Osteoblast (primary cell): ENCODE results near the gene MAGED1. TPM values are rescaled to one million over a fixed set of nuclear protein-coding genes. Genes with fewer than 3 reads are reported as not detected.

Experiments used
- DNase-seq: peaks from one replicate; pipeline ENCODE4 v3.0.0; 2011; ENCODE audit warnings: low spot score, mixed read lengths; ENCODE audit not compliant: insufficient read length; ENCODE audit errors: missing footprints
- H2AFZ ChIP-seq: 2 replicates; pipeline ENCODE4 v1.6.0; 2011; ENCODE audit warnings: mild to moderate bottlenecking, low read length
- H3K27ac ChIP-seq: 2 replicates; pipeline ENCODE4 v1.5.1; 2011; ENCODE audit warnings: mild to moderate bottlenecking, low read depth, low read length, moderate library complexity
- H3K27me3 ChIP-seq: 2 replicates; pipeline ENCODE4 v1.6.0; 2012; ENCODE audit warnings: mild to moderate bottlenecking, control low read depth, inconsistent platforms, low read length, moderate library complexity; ENCODE audit not compliant: insufficient read depth
- H3K36me3 ChIP-seq: 2 replicates; pipeline ENCODE4 v1.5.1; 2011; ENCODE audit warnings: mild to moderate bottlenecking, low read length, control low read depth, moderate library complexity; ENCODE audit not compliant: insufficient read depth
- H3K4me1 ChIP-seq: 2 replicates; pipeline ENCODE4 v1.5.1; 2011; ENCODE audit warnings: mild to moderate bottlenecking, low read length, control low read depth, moderate library complexity; ENCODE audit not compliant: insufficient read depth
- H3K4me2 ChIP-seq: 2 replicates; pipeline ENCODE4 v1.6.0; 2011; ENCODE audit warnings: mild to moderate bottlenecking, low read length; ENCODE audit not compliant: insufficient read depth
- H3K4me3 ChIP-seq: fragments of 200-600 bp; sonication (generic); 3 replicates; pipeline ENCODE4 v1.5.1; 2012; ENCODE audit warnings: mild to moderate bottlenecking, low read length, inconsistent platforms; ENCODE audit not compliant: insufficient read depth
- H3K79me2 ChIP-seq: 2 replicates; pipeline ENCODE4 v1.6.0; 2012; ENCODE audit warnings: mild to moderate bottlenecking, low read length, control low read depth, inconsistent platforms; ENCODE audit not compliant: insufficient read depth
- H3K9me3 ChIP-seq: 2 replicates; pipeline ENCODE4 v1.5.1; 2011; ENCODE audit warnings: low read depth, low read length, control low read depth
- H4K20me1 ChIP-seq: 2 replicates; pipeline ENCODE4 v1.6.0; 2012; ENCODE audit warnings: mild to moderate bottlenecking, low read length, control low read depth; ENCODE audit not compliant: insufficient read depth
- total RNA-seq: library from RNA; depleted of rRNA; stranded (reverse); fragments of >200 nt; gene quantifications from 2 replicates; pipeline ENCODE4 v1.2.3, GENCODE V29; 2012
- TF ChIP-seq, protein P1 (sequence below): IDR thresholded peaks from 2 replicates; pipeline ENCODE4 v1.5.1; 2011; ENCODE audit warnings: mild to moderate bottlenecking, low read depth, low read length, moderate library complexity; ENCODE audit errors: extremely low read depth

The MAGED1 gene
- total RNA-seq, 1 donor: 257 TPM

DNA sequence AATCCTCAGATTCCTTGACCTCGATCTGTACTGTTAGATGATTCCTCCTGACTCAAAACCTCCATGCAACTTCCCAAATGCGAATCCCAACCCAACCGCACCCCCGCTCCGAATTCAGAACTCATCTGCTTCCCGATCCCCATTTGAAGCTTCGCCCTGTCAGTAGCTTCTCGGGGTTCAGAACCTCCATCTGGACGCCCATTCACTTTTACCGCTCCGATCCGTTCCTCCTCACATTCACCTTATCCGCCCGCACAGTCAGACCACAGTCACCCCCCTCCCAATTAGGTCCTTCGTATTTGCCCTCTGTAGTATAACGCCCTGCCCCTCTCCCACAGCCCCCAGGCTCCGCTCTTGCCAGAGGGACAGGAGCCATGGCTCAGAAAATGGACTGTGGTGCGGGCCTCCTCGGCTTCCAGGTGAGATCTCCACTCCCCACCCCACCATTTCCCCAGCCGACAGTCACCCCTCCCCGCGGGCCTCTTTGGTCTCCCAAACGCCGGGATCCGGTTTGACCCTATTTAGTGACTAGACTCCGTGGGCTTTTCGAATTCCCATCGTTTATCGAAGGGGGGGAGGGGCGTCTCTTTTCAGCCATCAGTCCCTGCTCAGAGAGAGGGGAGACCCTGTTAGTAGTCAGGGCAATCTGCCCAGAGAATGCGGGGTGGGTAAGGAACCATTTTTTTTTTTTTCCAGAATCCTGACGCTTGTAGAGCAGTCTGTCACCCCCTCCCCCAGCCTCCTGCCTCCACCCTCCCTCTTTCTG lies 691 bp downstream of the MAGED1 start:
- H4K20me1 ChIP-seq: peaks cover 38% of the 10 kb centered on the region
- H2AFZ ChIP-seq: no peak overlapping the region
- peaks cover 40% of the 10 kb centered on the region for H3K79me2 ChIP-seq
- H3K9me3 ChIP-seq: no peaks in the 10 kb centered on the region
- H3K4me2 ChIP-seq: peak overlapping the region; percentile 77
- peak overlapping the region; percentile 87 for H3K4me3 ChIP-seq
- H3K27ac ChIP-seq: peak overlapping the region; percentile 75
- TF ChIP-seq, protein P1, sequence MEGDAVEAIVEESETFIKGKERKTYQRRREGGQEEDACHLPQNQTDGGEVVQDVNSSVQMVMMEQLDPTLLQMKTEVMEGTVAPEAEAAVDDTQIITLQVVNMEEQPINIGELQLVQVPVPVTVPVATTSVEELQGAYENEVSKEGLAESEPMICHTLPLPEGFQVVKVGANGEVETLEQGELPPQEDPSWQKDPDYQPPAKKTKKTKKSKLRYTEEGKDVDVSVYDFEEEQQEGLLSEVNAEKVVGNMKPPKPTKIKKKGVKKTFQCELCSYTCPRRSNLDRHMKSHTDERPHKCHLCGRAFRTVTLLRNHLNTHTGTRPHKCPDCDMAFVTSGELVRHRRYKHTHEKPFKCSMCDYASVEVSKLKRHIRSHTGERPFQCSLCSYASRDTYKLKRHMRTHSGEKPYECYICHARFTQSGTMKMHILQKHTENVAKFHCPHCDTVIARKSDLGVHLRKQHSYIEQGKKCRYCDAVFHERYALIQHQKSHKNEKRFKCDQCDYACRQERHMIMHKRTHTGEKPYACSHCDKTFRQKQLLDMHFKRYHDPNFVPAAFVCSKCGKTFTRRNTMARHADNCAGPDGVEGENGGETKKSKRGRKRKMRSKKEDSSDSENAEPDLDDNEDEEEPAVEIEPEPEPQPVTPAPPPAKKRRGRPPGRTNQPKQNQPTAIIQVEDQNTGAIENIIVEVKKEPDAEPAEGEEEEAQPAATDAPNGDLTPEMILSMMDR: no peak
- DNase-seq: no peak
- H3K27me3 ChIP-seq: no peaks in the 10 kb centered on the region
- H3K4me1 ChIP-seq: peaks cover 31% of the 10 kb centered on the region
- peaks cover 28% of the 10 kb centered on the region for H3K36me3 ChIP-seq

DNA sequence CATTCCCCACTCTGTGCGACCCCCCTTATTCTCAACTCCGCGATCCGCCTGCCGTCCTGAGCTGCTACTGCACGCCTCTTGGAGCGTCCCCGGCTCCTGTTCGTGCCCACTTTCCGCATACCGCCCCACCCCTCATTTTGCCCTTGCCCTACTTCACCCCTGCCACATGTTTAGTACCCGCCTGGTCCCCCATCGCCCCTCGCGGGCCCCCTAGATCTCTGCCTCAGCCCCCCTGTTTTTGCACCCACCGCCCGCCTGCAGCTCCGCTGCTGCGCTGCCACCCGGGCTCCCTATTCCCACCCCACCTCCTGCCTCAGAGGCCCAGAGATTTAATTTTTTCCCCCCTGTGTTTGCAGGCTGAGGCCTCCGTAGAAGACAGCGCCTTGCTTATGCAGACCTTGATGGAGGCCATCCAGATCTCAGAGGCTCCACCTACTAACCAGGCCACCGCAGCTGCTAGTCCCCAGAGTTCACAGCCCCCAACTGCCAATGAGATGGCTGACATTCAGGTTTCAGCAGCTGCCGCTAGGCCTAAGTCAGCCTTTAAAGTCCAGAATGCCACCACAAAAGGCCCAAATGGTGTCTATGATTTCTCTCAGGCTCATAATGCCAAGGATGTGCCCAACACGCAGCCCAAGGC lies 1.4 kb downstream of the MAGED1 start:
- Histone ChIP-seq H3K27ac (peak overlapping the region; percentile 37), H2AFZ (no peak overlapping the region), H3K4me2 (peak overlapping the region; percentile 77), H3K79me2 (peaks cover 40% of the 10 kb centered on the region), H3K4me1 (peaks cover 37% of the 10 kb centered on the region), H3K9me3 (no peaks in the 10 kb centered on the region), H4K20me1 (peaks cover 42% of the 10 kb centered on the region), H3K36me3 (peaks cover 33% of the 10 kb centered on the region), H3K27me3 (no peaks in the 10 kb centered on the region), H3K4me3 (peak overlapping the region; percentile 87)
- TF ChIP-seq, protein P1: no peak
- DNase-seq: no peak

DNA sequence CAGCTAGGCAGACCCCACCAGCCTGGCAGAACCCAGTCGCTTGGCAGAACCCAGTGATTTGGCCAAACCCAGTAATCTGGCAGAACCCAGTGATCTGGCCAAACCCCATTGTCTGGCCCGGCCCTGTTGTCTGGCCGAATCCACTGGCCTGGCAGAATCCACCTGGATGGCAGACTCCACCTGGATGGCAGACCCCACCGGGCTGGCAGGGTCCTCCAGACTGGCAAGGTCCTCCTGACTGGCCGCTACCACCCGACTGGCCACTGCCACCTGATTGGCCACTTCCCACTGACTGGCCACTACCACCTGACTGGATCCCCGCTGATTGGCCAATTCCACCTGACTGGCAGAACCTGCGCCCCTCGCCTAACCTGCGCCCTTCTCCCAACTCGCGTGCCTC lies 3.2 kb downstream of the MAGED1 start:
- peaks cover 51% of the 10 kb centered on the region for H3K36me3 ChIP-seq
- H3K4me3 ChIP-seq: no peak overlapping the region
- H3K9me3 ChIP-seq: no peaks in the 10 kb centered on the region
- TF ChIP-seq, protein P1: no peak
- H4K20me1 ChIP-seq: peaks cover 57% of the 10 kb centered on the region
- H3K79me2 ChIP-seq: peaks cover 40% of the 10 kb centered on the region
- no peaks in the 10 kb centered on the region for H3K27me3 ChIP-seq
- H3K27ac ChIP-seq: no peak overlapping the region
- H2AFZ ChIP-seq: no peak overlapping the region
- DNase-seq: no peak
- H3K4me1 ChIP-seq: peaks cover 34% of the 10 kb centered on the region
- H3K4me2 ChIP-seq: peak overlapping the region; percentile 77

DNA sequence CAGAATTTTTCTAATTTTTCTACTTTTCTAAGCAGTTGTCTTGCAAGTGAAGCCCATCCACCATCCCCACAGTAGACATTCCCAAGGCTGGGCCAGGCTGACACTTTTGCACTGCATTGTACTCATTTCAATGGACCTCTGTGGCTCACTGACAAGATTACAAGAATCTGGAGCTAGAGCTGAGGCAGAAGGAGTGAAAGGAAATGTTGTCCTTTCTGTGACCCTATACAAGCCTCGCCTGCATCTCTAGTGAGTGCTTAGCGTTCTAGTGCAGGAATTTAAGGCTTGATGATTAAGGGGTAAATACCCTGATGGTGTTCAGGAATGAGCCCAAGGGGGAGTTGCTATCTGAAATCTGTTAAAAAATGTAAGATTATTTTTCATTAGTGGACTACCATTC lies 6.3 kb downstream of the MAGED1 start:
- H3K4me1 ChIP-seq: peaks cover 22% of the 10 kb centered on the region
- TF ChIP-seq, protein P1: no peak
- no peak overlapping the region for H3K4me2 ChIP-seq
- no peaks in the 10 kb centered on the region for H3K27me3 ChIP-seq
- H3K36me3 ChIP-seq: peaks cover 66% of the 10 kb centered on the region
- H3K4me3 ChIP-seq: no peak overlapping the region
- H3K79me2 ChIP-seq: peaks cover 27% of the 10 kb centered on the region
- H3K9me3 ChIP-seq: no peaks in the 10 kb centered on the region
- no peak overlapping the region for H3K27ac ChIP-seq
- peak; percentile 64 for DNase-seq
- peaks cover 67% of the 10 kb centered on the region for H4K20me1 ChIP-seq
- H2AFZ ChIP-seq: no peak overlapping the region
